ENCODE data around the gene PSMA1. TPM values are rescaled to one million over a fixed set of nuclear protein-coding genes. Genes with fewer than 3 reads are reported as not detected.
A peak's percentile ranks its signal among the peaks of the same experiment; 100 is the strongest.
"Not testable (repeated sequence)": the region's sequence is repeated elsewhere in the genome, so short reads cannot be mapped to it uniquely, and the experiment has no call there.

The PSMA1 gene
- total RNA-seq, 4 donors from 2014 or later: 100 to 148 (median 127) TPM

GRCh38 chr11:14541192-14541947 lies 21.2 kb upstream of the PSMA1 start:
- TF ChIP-seq POLR2A (IDR thresholded peaks at IDR 0.05) (no peak), CTCF (IDR thresholded peaks at IDR 0.05) (no peak)
- Histone ChIP-seq H3K36me3 (no peaks in the 10 kb centered on the region), H3K4me1 (no peaks in the 10 kb centered on the region), H3K4me3 (replicated peaks in 1 of 3) (no peak overlapping the region), H3K27me3 (no peaks in the 10 kb centered on the region), H3K27ac (no peak overlapping the region), H3K9me3 (no peaks in the 10 kb centered on the region)
- intact Hi-C loops (cut with DNase I): no loop called here
- DNase-seq: no peak
- WGBS, 2 donors: 62% methylated on average over 6 of the region's 6 CpGs

GRCh38 chr11:14539982-14540421 lies 19.8 kb upstream of the PSMA1 start:
- Histone ChIP-seq H3K27me3 (no peaks in the 10 kb centered on the region), H3K9me3 (no peaks in the 10 kb centered on the region), H3K36me3 (no peaks in the 10 kb centered on the region), H3K4me3 (replicated peaks in 1 of 3) (no peak overlapping the region), H3K4me1 (no peaks in the 10 kb centered on the region), H3K27ac (no peak overlapping the region)
- no peak for TF ChIP-seq POLR2A (IDR thresholded peaks at IDR 0.05)
- TF ChIP-seq CTCF (IDR thresholded peaks at IDR 0.05): no peak
- intact Hi-C loops (cut with DNase I): no loop called here
- DNase-seq: no peak
- WGBS, 2 donors: 64 to 67% methylated on average over 4 of the region's 4 CpGs

- Histone ChIP-seq H3K27ac (no peak overlapping the region), H3K9me3 (no peaks in the 10 kb centered on the region), H3K4me1 (no peaks in the 10 kb centered on the region), H3K27me3 (no peaks in the 10 kb centered on the region), H3K36me3 (no peaks in the 10 kb centered on the region), H3K4me3 (replicated peaks in 1 of 3) (no peak overlapping the region)
- intact Hi-C loops (cut with DNase I): no loop called here
- DNase-seq: no peak
- WGBS, 2 donors: 66 to 67% methylated on average over 3 of the region's 3 CpGs
- TF ChIP-seq POLR2A (IDR thresholded peaks at IDR 0.05) (no peak), CTCF (IDR thresholded peaks at IDR 0.05) (no peak)
Observed at GRCh38 chr11:14538926-14539554, 18.9 kb upstream of the PSMA1 start.

GRCh38 chr11:14538271-14538925 lies 18.2 kb upstream of the PSMA1 start:
- 72 to 76% methylated on average over 6 of the region's 6 CpGs for WGBS, 2 donors
- H3K27me3 ChIP-seq: no peaks in the 10 kb centered on the region
- H3K9me3 ChIP-seq: no peaks in the 10 kb centered on the region
- H3K36me3 ChIP-seq: no peaks in the 10 kb centered on the region
- no peak for TF ChIP-seq CTCF (IDR thresholded peaks at IDR 0.05)
- no peak for TF ChIP-seq POLR2A (IDR thresholded peaks at IDR 0.05)
- no peaks in the 10 kb centered on the region for H3K4me1 ChIP-seq
- DNase-seq: no peak
- H3K4me3 ChIP-seq (replicated peaks in 1 of 3): no peak overlapping the region
- no peak overlapping the region for H3K27ac ChIP-seq
- intact Hi-C loops (cut with DNase I): no loop called here

- Histone ChIP-seq H3K36me3 (no peaks in the 10 kb centered on the region), H3K9me3 (no peaks in the 10 kb centered on the region), H3K4me3 (replicated peaks in 1 of 3) (no peak overlapping the region), H3K27me3 (no peaks in the 10 kb centered on the region), H3K4me1 (no peaks in the 10 kb centered on the region), H3K27ac (no peak overlapping the region)
- WGBS, 2 donors: 12 to 13% methylated on average over 5 of the region's 5 CpGs
- TF ChIP-seq CTCF (IDR thresholded peaks at IDR 0.05): peak in 5 of 6 experiments; percentile 26 to 75 (median 42)
- no peak for TF ChIP-seq POLR2A (IDR thresholded peaks at IDR 0.05)
- intact Hi-C loops (cut with DNase I): no loop called here
- no peak for DNase-seq
Observed at GRCh38 chr11:14537134-14537599, 17.0 kb upstream of the PSMA1 start.

- 86 to 90% methylated on average over 4 of the region's 4 CpGs for WGBS, 2 donors
- not testable (repeated sequence) for H3K36me3 ChIP-seq
Observed at GRCh38 chr11:14535166-14535565, 15.0 kb upstream of the PSMA1 start.

More at GRCh38 chr11:14535166-14535565, 15.0 kb upstream of the PSMA1 start:
- intact Hi-C loops (cut with DNase I); H3K4me3 ChIP-seq (replicated peaks in 1 of 3); H3K27me3 ChIP-seq; H3K9me3 ChIP-seq; DNase-seq; H3K27ac ChIP-seq; H3K4me1 ChIP-seq: not testable (repeated sequence)

All from thyroid gland (tissue), 4 donors.